Endodermal cell (in vitro differentiated cells): ENCODE results near the gene CCDC192. TPM values are rescaled to one million over a fixed set of nuclear protein-coding genes. Genes with fewer than 3 reads are reported as not detected.

Experiments used
- DNase-seq: peaks from one replicate; pipeline ENCODE4 v3.0.0-alpha.2; 2017
- H3K27ac ChIP-seq: 2 replicates; pipeline ENCODE4 v1.5.1; 2013; ENCODE audit warnings: mild to moderate bottlenecking, low read depth, low read length, moderate library complexity
- H3K27me3 ChIP-seq: 2 replicates; pipeline ENCODE4 v1.6.1; 2013; ENCODE audit warnings: mild to moderate bottlenecking, low read length, moderate library complexity; ENCODE audit not compliant: insufficient read depth, control insufficient read depth, poor library complexity, severe bottlenecking
- H3K36me3 ChIP-seq: 2 replicates; pipeline ENCODE4 v1.7.0; 2013; ENCODE audit warnings: mild to moderate bottlenecking, low read length, moderate library complexity; ENCODE audit not compliant: control insufficient read depth, insufficient read depth
- H3K4me1 ChIP-seq: one replicate; pipeline ENCODE4 v1.7.0; 2013; ENCODE audit warnings: low read length; ENCODE audit not compliant: control insufficient read depth, insufficient read depth
- H3K4me3 ChIP-seq: 2 replicates; pipeline ENCODE4 v1.5.1; 2013; ENCODE audit warnings: mild to moderate bottlenecking, low read length, moderate library complexity
- H3K9ac ChIP-seq: 2 replicates; pipeline ENCODE4 v1.6.1; 2013; ENCODE audit warnings: mild to moderate bottlenecking, low read length, moderate library complexity; ENCODE audit not compliant: poor library complexity, severe bottlenecking; ENCODE audit errors: extremely low read depth
- H3K9me3 ChIP-seq: 2 replicates; pipeline ENCODE4 v1.6.1; 2013; ENCODE audit warnings: mild to moderate bottlenecking, low read length, moderate library complexity; ENCODE audit not compliant: control insufficient read depth
- H3K27ac Mint-ChIP-seq: 2 replicates; pipeline ENCODE4 v1.8.0; 2020; ENCODE audit warnings: mixed read lengths
- H3K27me3 Mint-ChIP-seq: 2 replicates; pipeline ENCODE4 v1.8.0; 2021; ENCODE audit warnings: mild to moderate bottlenecking, mixed read lengths; ENCODE audit not compliant: insufficient read depth
- H3K36me3 Mint-ChIP-seq: 2 replicates; pipeline ENCODE4 v1.8.0; 2020; ENCODE audit warnings: low read depth, mixed read lengths
- H3K4me1 Mint-ChIP-seq: 2 replicates; pipeline ENCODE4 v1.8.0; 2020; ENCODE audit warnings: mixed read lengths
- H3K4me3 Mint-ChIP-seq: 2 replicates; pipeline ENCODE4 v1.8.0; 2020; ENCODE audit warnings: mild to moderate bottlenecking, moderate library complexity, mixed read lengths
- H3K9me3 Mint-ChIP-seq: 2 replicates; pipeline ENCODE4 v1.8.0; 2020; ENCODE audit warnings: mild to moderate bottlenecking, mixed read lengths
- CTCF ChIP-seq: fragments of 200-600 bp; sonication (generic); conservative IDR thresholded peaks from 2 replicates; pipeline ENCODE4 v1.5.0; 2021; ENCODE audit warnings: antibody characterized with exemption, mild to moderate bottlenecking
- WGBS, 2 experiments: methylation state at CpG; one replicate each; pipeline versions ENCODE4 v1.1.5 to v1.1.7; 2013; ENCODE audit warnings: missing lambda C conversion rate in 2 of 2, mixed read lengths in 1 of 2; ENCODE audit not compliant: insufficient coverage in 1 of 2, insufficient read length in 1 of 2; 5-methylcytosine and 5-hydroxymethylcytosine counted together
- total RNA-seq, 2 donors: library from RNA; stranded (reverse); fragmentation: NEBNext Ultra II Directional in 1 of 2; extraction: Animal tissue kit (Norgen Biotek cat#: 25700) in 1 of 2; gene quantifications; 2 replicates in 1 of 2; 3 replicates in 1 of 2; pipeline ENCODE4 v1.2.1, GENCODE V29; 2021

CCDC192 gene
- total RNA-seq, 2 donors from 2014 or later = 0.48 to 1.3 TPM

GRCh38 chr5:127976991-127977717, 274.0 kb downstream of the CCDC192 start:
- 86 to 93% methylated on average over 4 to 5 of the region's 5 CpGs for WGBS, 2 experiments
- H3K27me3 ChIP-seq = no peaks in the 10 kb centered on the region
- no peaks in the 10 kb centered on the region for H3K36me3 ChIP-seq
- Mint-ChIP-seq H3K4me3 (no peak overlapping the region), H3K4me1 (peaks cover 23% of the 10 kb centered on the region), H3K9me3 (no peaks in the 10 kb centered on the region), H3K27ac (no peak overlapping the region), H3K36me3 (no peaks in the 10 kb centered on the region), H3K27me3 (no peaks in the 10 kb centered on the region)
- no peak overlapping the region for H3K27ac ChIP-seq
- no peak overlapping the region for H3K9ac ChIP-seq
- no peaks in the 10 kb centered on the region for H3K4me1 ChIP-seq
- no peak for DNase-seq
- no peaks in the 10 kb centered on the region for H3K9me3 ChIP-seq
- no peak for TF ChIP-seq CTCF
- H3K4me3 ChIP-seq = no peak overlapping the region

GRCh38 chr5:127978738-127979300, 275.6 kb downstream of the CCDC192 start:
- Mint-ChIP-seq H3K4me3 (no peak overlapping the region), H3K27ac (no peak overlapping the region), H3K4me1 (peaks cover 34% of the 10 kb centered on the region), H3K27me3 (no peaks in the 10 kb centered on the region), H3K36me3 (no peaks in the 10 kb centered on the region), H3K9me3 (no peaks in the 10 kb centered on the region)
- H3K4me1 ChIP-seq = no peaks in the 10 kb centered on the region
- no peaks in the 10 kb centered on the region for H3K9me3 ChIP-seq
- 91% methylated on average over 5 of the region's 5 CpGs; no CpG with 5 or more reads in 1 of the 2 experiments for WGBS, 2 experiments
- TF ChIP-seq CTCF = no peak
- no peak overlapping the region for H3K4me3 ChIP-seq
- H3K27ac ChIP-seq = no peak overlapping the region
- no peak for DNase-seq
- no peaks in the 10 kb centered on the region for H3K36me3 ChIP-seq
- H3K27me3 ChIP-seq = no peaks in the 10 kb centered on the region
- H3K9ac ChIP-seq = no peak overlapping the region

GRCh38 chr5:127979475-127979874, 276.3 kb downstream of the CCDC192 start:
- Histone ChIP-seq H3K9me3 (no peaks in the 10 kb centered on the region), H3K36me3 (no peaks in the 10 kb centered on the region), H3K4me3 (no peak overlapping the region), H3K4me1 (no peaks in the 10 kb centered on the region), H3K27me3 (no peaks in the 10 kb centered on the region), H3K27ac (no peak overlapping the region), H3K9ac (no peak overlapping the region)
- no peaks in the 10 kb centered on the region for H3K27me3 Mint-ChIP-seq
- H3K4me3 Mint-ChIP-seq = no peak overlapping the region
- TF ChIP-seq CTCF = no peak
- H3K4me1 Mint-ChIP-seq = peaks cover 34% of the 10 kb centered on the region
- H3K27ac Mint-ChIP-seq = no peak overlapping the region
- no peaks in the 10 kb centered on the region for H3K36me3 Mint-ChIP-seq
- DNase-seq = no peak
- H3K9me3 Mint-ChIP-seq = no peaks in the 10 kb centered on the region
